Hepatocyte (in vitro differentiated cells): Measurements from ENCODE around the gene EXOC4. TPM values are rescaled to one million over a fixed set of nuclear protein-coding genes. Genes with fewer than 3 reads are reported as not detected.

ENCODE experiments used
- DNase-seq: peaks from one replicate; pipeline ENCODE4 v3.0.0-alpha.2; 2016; ENCODE audit warnings: low spot score
- H2AFZ ChIP-seq: fragments of 200-600 bp; sonication (generic); 2 replicates; pipeline ENCODE4 v1.6.0; 2016; ENCODE audit warnings: antibody characterized with exemption, mild to moderate bottlenecking
- H3K27ac ChIP-seq: fragments of 200-600 bp; sonication (generic); 2 replicates; pipeline ENCODE4 v1.5.1; 2016; ENCODE audit warnings: mild to moderate bottlenecking
- H3K27me3 ChIP-seq: fragments of 200-600 bp; sonication (generic); 2 replicates; pipeline ENCODE4 v1.6.1; 2016
- H3K36me3 ChIP-seq: fragments of 200-600 bp; sonication (generic); replicated peaks from 2 replicates; pipeline ENCODE4 v1.5.1; 2016; ENCODE audit warnings: low read depth; ENCODE audit not compliant: insufficient read depth
- H3K4me1 ChIP-seq: fragments of 200-600 bp; sonication (generic); 2 replicates; pipeline ENCODE4 v1.5.1; 2016; ENCODE audit warnings: mild to moderate bottlenecking, moderate library complexity; ENCODE audit not compliant: insufficient read depth
- H3K4me2 ChIP-seq: fragments of 200-600 bp; sonication (generic); 2 replicates; pipeline ENCODE4 v1.6.0; 2016
- H3K4me3 ChIP-seq: fragments of 200-600 bp; sonication (generic); 2 replicates; pipeline ENCODE4 v1.5.1; 2016; ENCODE audit warnings: mild to moderate bottlenecking
- H3K79me2 ChIP-seq: fragments of 200-600 bp; sonication (generic); 2 replicates; pipeline ENCODE4 v1.6.0; 2017; ENCODE audit warnings: mild to moderate bottlenecking
- H3K9me2 ChIP-seq: fragments of 200-600 bp; sonication (generic); replicated peaks from 2 replicates; pipeline ENCODE4 v1.6.0; 2017; ENCODE audit warnings: mild to moderate bottlenecking; ENCODE audit not compliant: insufficient read depth
- H3K9me3 ChIP-seq: fragments of 200-600 bp; sonication (generic); 2 replicates; pipeline ENCODE4 v1.5.1; 2016; ENCODE audit warnings: low read depth, mild to moderate bottlenecking
- H4K20me1 ChIP-seq: fragments of 200-600 bp; sonication (generic); 2 replicates; pipeline ENCODE4 v1.6.0; 2016; ENCODE audit warnings: mild to moderate bottlenecking; ENCODE audit not compliant: insufficient read depth, poor library complexity, severe bottlenecking
- CTCF ChIP-seq: fragments of 200-600 bp; sonication (generic); IDR thresholded peaks from 2 replicates; pipeline ENCODE4 v1.5.1; 2016; ENCODE audit warnings: antibody characterized with exemption, mild to moderate bottlenecking; ENCODE audit not compliant: poor library complexity
- EZH2 ChIP-seq: fragments of 200-600 bp; sonication (generic); IDR thresholded peaks from 2 replicates; pipeline ENCODE4 v1.6.1; 2016; ENCODE audit warnings: antibody characterized with exemption, mild to moderate bottlenecking, borderline replicate concordance
- EZH2phosphoT487 ChIP-seq: fragments of 200-600 bp; sonication (generic); IDR thresholded peaks from one replicate; pipeline ENCODE4 v1.6.1; 2018; ENCODE audit warnings: antibody characterized with exemption, mild to moderate bottlenecking, low read depth, moderate library complexity; ENCODE audit not compliant: unreplicated experiment, severe bottlenecking
- WGBS: methylation state at CpG from one replicate; pipeline ENCODE4 v1.1.6; 2016; ENCODE audit warnings: low lambda C conversion rate; ENCODE audit errors: missing lambda C conversion rate; 5-methylcytosine and 5-hydroxymethylcytosine counted together
- polyA plus RNA-seq: library from polyadenylated mRNA; unstranded; fragments of >200 nt; fragmentation: Nextera tagmentation; extraction: Ambion mirVana; gene quantifications from 2 replicates; pipeline ENCODE4 v1.2.1, GENCODE V29; 2016
- total RNA-seq: library from RNA; depleted of rRNA; stranded (reverse); fragments of >200 nt; gene quantifications from 2 replicates; pipeline ENCODE4 v1.2.3, GENCODE V29; 2014

Gene EXOC4
- total and polyA plus RNA-seq, 2 experiments from 2014 or later = 34.8 to 56.1 TPM

- no peak for DNase-seq
- Histone ChIP-seq H2AFZ (no peak overlapping the region), H3K79me2 (no peaks in the 10 kb centered on the region), H3K4me2 (no peak overlapping the region), H3K36me3 (no peaks in the 10 kb centered on the region), H3K4me1 (no peaks in the 10 kb centered on the region), H3K9me2 (no peaks in the 10 kb centered on the region), H3K9me3 (no peaks in the 10 kb centered on the region), H3K4me3 (no peak overlapping the region), H3K27ac (no peak overlapping the region), H4K20me1 (no peaks in the 10 kb centered on the region), H3K27me3 (no peaks in the 10 kb centered on the region)
- TF ChIP-seq EZH2phosphoT487 = no peak
- TF ChIP-seq CTCF = no peak
- no peak for TF ChIP-seq EZH2
Observed at GRCh38 chr7:133572087-133572486, 319.2 kb downstream of the EXOC4 start.

DNA sequence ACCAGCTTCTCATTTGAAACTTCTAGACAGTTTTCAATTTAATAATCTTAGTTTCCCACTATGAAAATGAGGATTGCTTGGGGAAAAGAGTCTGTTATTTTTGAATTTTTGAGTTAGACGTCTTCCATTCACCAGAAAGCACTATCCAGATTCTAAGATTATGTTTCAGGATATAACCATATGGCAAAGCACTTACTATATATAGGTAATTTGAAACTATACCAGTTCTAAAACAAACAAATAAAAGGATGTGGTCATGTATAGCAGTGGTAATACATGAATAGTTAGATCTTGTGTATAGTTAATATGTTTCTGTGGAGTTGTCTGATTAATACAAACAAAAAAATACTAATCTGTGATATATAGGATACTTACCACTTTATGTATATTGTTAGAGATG is 320.0 kb downstream of the EXOC4 start:
- H3K27me3 ChIP-seq = no peaks in the 10 kb centered on the region
- no peak for DNase-seq
- H4K20me1 ChIP-seq = no peaks in the 10 kb centered on the region
- H3K9me2 ChIP-seq = no peaks in the 10 kb centered on the region
- H3K4me1 ChIP-seq = no peaks in the 10 kb centered on the region
- H3K4me3 ChIP-seq = no peak overlapping the region
- no peaks in the 10 kb centered on the region for H3K36me3 ChIP-seq
- no peaks in the 10 kb centered on the region for H3K79me2 ChIP-seq
- H3K9me3 ChIP-seq = no peaks in the 10 kb centered on the region
- H2AFZ ChIP-seq = no peak overlapping the region
- H3K4me2 ChIP-seq = no peak overlapping the region
- 92% methylated on average over 1 of the region's 1 CpG for WGBS
- no peak overlapping the region for H3K27ac ChIP-seq
- TF ChIP-seq EZH2phosphoT487 = no peak
- TF ChIP-seq CTCF = no peak
- TF ChIP-seq EZH2 = no peak

- no peaks in the 10 kb centered on the region for H4K20me1 ChIP-seq
- H3K4me3 ChIP-seq = no peak overlapping the region
- H3K4me1 ChIP-seq = no peaks in the 10 kb centered on the region
- H3K36me3 ChIP-seq = no peaks in the 10 kb centered on the region
- H3K27me3 ChIP-seq = no peaks in the 10 kb centered on the region
- H2AFZ ChIP-seq = no peak overlapping the region
- no peaks in the 10 kb centered on the region for H3K79me2 ChIP-seq
- 90% methylated on average over 4 of the region's 4 CpGs for WGBS
- no peak overlapping the region for H3K4me2 ChIP-seq
- no peaks in the 10 kb centered on the region for H3K9me2 ChIP-seq
- H3K9me3 ChIP-seq = no peaks in the 10 kb centered on the region
- H3K27ac ChIP-seq = no peak overlapping the region
- TF ChIP-seq CTCF = no peak
- no peak for TF ChIP-seq EZH2phosphoT487
- TF ChIP-seq EZH2 = no peak
- DNase-seq = no peak
Observed at GRCh38 chr7:133573554-133574265, 320.8 kb downstream of the EXOC4 start.
